Astrocyte (in vitro differentiated cells and primary cell): ENCODE results near the gene RALGAPA1.

Source experiments
- EZH2 ChIP-seq: IDR thresholded peaks from 2 replicates; pipeline ENCODE4 v1.6.1; 2012; ENCODE audit warnings: mild to moderate bottlenecking, low read length, inconsistent platforms; ENCODE audit not compliant: insufficient read depth
- TF ChIP-seq, protein P1 (sequence below): IDR thresholded peaks from 2 replicates; pipeline ENCODE4 v1.5.1; 2011; ENCODE audit warnings: low read depth, mild to moderate bottlenecking, inconsistent platforms, low read length, moderate library complexity; ENCODE audit not compliant: insufficient read depth

- TF ChIP-seq, protein P1, sequence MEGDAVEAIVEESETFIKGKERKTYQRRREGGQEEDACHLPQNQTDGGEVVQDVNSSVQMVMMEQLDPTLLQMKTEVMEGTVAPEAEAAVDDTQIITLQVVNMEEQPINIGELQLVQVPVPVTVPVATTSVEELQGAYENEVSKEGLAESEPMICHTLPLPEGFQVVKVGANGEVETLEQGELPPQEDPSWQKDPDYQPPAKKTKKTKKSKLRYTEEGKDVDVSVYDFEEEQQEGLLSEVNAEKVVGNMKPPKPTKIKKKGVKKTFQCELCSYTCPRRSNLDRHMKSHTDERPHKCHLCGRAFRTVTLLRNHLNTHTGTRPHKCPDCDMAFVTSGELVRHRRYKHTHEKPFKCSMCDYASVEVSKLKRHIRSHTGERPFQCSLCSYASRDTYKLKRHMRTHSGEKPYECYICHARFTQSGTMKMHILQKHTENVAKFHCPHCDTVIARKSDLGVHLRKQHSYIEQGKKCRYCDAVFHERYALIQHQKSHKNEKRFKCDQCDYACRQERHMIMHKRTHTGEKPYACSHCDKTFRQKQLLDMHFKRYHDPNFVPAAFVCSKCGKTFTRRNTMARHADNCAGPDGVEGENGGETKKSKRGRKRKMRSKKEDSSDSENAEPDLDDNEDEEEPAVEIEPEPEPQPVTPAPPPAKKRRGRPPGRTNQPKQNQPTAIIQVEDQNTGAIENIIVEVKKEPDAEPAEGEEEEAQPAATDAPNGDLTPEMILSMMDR, result no peak
- TF ChIP-seq EZH2, result no peak
These were observed 120.1 kb downstream of the RALGAPA1 start for GRCh38 chr14:35689000-35689460.
